K562 (cell line): ENCODE measurements around the gene FKRP. TPM values are rescaled to one million over a fixed set of nuclear protein-coding genes. Genes with fewer than 3 reads are reported as not detected.

Experiments used
- BRD4 ChIP-seq: fragments of 200-600 bp; sonication (generic); IDR thresholded peaks from 2 replicates; pipeline ENCODE4 v1.6.1; 2017; ENCODE audit warnings: inconsistent platforms
- CBFA2T2 ChIP-seq: fragments of 450-650 bp; conservative IDR thresholded peaks from 2 replicates; pipeline ENCODE4 v1.6.1; 2017; ENCODE audit warnings: mild to moderate bottlenecking
- CREM ChIP-seq: IDR thresholded peaks from 2 replicates; pipeline ENCODE4 v1.6.1; 2014; ENCODE audit warnings: antibody characterized with exemption, low read depth
- DPF2 ChIP-seq: fragments of 450-650 bp; IDR thresholded peaks from 2 replicates; pipeline ENCODE4 v1.6.1; 2016
- EGR1 ChIP-seq: fragments of 450-650 bp; conservative IDR thresholded peaks from 2 replicates; pipeline ENCODE4 v1.6.1; 2017; ENCODE audit warnings: mild to moderate bottlenecking
- ELF1 ChIP-seq: fragments of 200-800 bp; sonication (Bioruptor generic); IDR thresholded peaks from 2 replicates; pipeline ENCODE4 v1.6.1; 2016; ENCODE audit warnings: missing genetic modification characterization, missing compliant biosample characterization
- FOXA1 ChIP-seq: fragments of 450-650 bp; IDR thresholded peaks from 2 replicates; pipeline ENCODE4 v1.6.1; 2016; ENCODE audit warnings: mild to moderate bottlenecking, borderline replicate concordance
- HMGN3 ChIP-seq: IDR thresholded peaks from 2 replicates; pipeline ENCODE4 v1.6.1; 2011; ENCODE audit warnings: borderline replicate concordance, low read depth, mild to moderate bottlenecking, mixed read lengths, low read length; ENCODE audit not compliant: insufficient read length; ENCODE audit errors: extremely low read depth
- MAZ ChIP-seq, 2 experiments: fragments of 450-650 bp in 1 of 2; sonication (generic) in 1 of 2; formaldehyde crosslinking; IDR thresholded peaks in 1 of 2; conservative IDR thresholded peaks in 1 of 2; 2 replicates each; pipeline versions ENCODE4 v1.4.0 to v1.5.0; 2020; ENCODE audit warnings: mild to moderate bottlenecking in 1 of 2, missing genetic modification reagents in 1 of 2
- MCM2 ChIP-seq: fragments of 450-650 bp; IDR thresholded peaks from 2 replicates; pipeline ENCODE4 v1.6.1; 2017; ENCODE audit warnings: low read depth, mild to moderate bottlenecking
- MTA3 ChIP-seq: fragments of 450-650 bp; formaldehyde crosslinking; IDR thresholded peaks from 2 replicates; pipeline ENCODE4 v1.6.1; 2017; ENCODE audit warnings: mild to moderate bottlenecking, borderline replicate concordance
- NKRF ChIP-seq: fragments of 450-650 bp; IDR thresholded peaks from 2 replicates; pipeline ENCODE4 v1.6.1; 2016; ENCODE audit warnings: borderline replicate concordance
- POLR3A ChIP-seq: IDR thresholded peaks from 2 replicates; pipeline ENCODE4 v1.6.1; 2011; ENCODE audit warnings: borderline replicate concordance, mild to moderate bottlenecking, moderate library complexity; ENCODE audit not compliant: insufficient read length, insufficient read depth; ENCODE audit errors: extremely low read depth
- PTBP1 ChIP-seq: fragments of 200-400 bp; formaldehyde crosslinking; IDR thresholded peaks from 2 replicates; pipeline ENCODE4 v1.6.1; 2017; ENCODE audit warnings: low read depth, low read length
- SIN3A ChIP-seq, 2 experiments: fragments of 150-350 bp in 1 of 2; IDR thresholded peaks; 2 replicates each; pipeline ENCODE4 v1.6.1; 2011 to 2016; ENCODE audit warnings: borderline replicate concordance in 2 of 2, low read depth in 2 of 2, low read length in 2 of 2, mild to moderate bottlenecking in 2 of 2, moderate library complexity in 2 of 2; ENCODE audit not compliant: control insufficient read depth in 1 of 2
- SIRT6 ChIP-seq: IDR thresholded peaks from one replicate; pipeline ENCODE4 v1.6.1; 2012; ENCODE audit warnings: low read depth, mild to moderate bottlenecking, control low read depth, inconsistent platforms, low read length, moderate library complexity
- SMARCA4 ChIP-seq: fragments of 450-650 bp; IDR thresholded peaks from 2 replicates; pipeline ENCODE4 v1.6.1; 2016
- SMARCB1 ChIP-seq: IDR thresholded peaks from 2 replicates; pipeline ENCODE4 v1.6.1; 2011; ENCODE audit warnings: improper control_type of control experiment, low read depth; ENCODE audit not compliant: insufficient read length
- SP1 ChIP-seq: sonication (generic); formaldehyde crosslinking; IDR thresholded peaks from 2 replicates; pipeline ENCODE4 v1.8.1; 2022; ENCODE audit warnings: mild to moderate bottlenecking, missing genetic modification reagents
- SUPT5H ChIP-seq: fragments of 450-650 bp; IDR thresholded peaks from 2 replicates; pipeline ENCODE4 v1.6.1; 2016
- TRIM28 ChIP-seq: fragments of 450-650 bp; IDR thresholded peaks from 2 replicates; pipeline ENCODE4 v1.6.1; 2017
- ZBTB33 ChIP-seq: sonication (generic); formaldehyde crosslinking; IDR thresholded peaks from 2 replicates; pipeline ENCODE4 v1.8.1; 2023; ENCODE audit warnings: mild to moderate bottlenecking, missing genetic modification reagents
- ZNF124 ChIP-seq: sonication (generic); formaldehyde crosslinking; IDR thresholded peaks from 2 replicates; pipeline ENCODE4 v1.8.1; 2022; ENCODE audit warnings: missing genetic modification reagents
- ZNF253 ChIP-seq: fragments of 250-450 bp; sonication (Bioruptor Pico); conservative IDR thresholded peaks from 2 replicates; pipeline ENCODE4 v1.6.1; 2021; ENCODE audit warnings: mild to moderate bottlenecking
- ZNF436 ChIP-seq: fragments of 250-450, 450-650 bp; sonication (Bioruptor Pico); formaldehyde crosslinking; IDR thresholded peaks from 2 replicates; pipeline ENCODE4 v1.7.0; 2020; ENCODE audit warnings: mild to moderate bottlenecking
- polyA plus RNA-seq, 8 experiments: library from polyadenylated mRNA; depleted of rRNA in 4 of 8; stranded (reverse) in 5 of 8; unstranded in 3 of 8; fragments of >200 nt; fragmentation: Nextera tagmentation in 2 of 8; fragmentation: Illumina TruSeq in 1 of 8; extraction: Ambion mirVana in 2 of 8; extraction: Trizol in 1 of 8; gene quantifications; 2 replicates each; pipeline versions ENCODE4 v1.2.1 to v1.2.3, GENCODE V29; 2011 to 2014; ENCODE audit warnings: inconsistent platforms in 1 of 8, missing spikeins in 1 of 8
- total RNA-seq, 7 experiments: library from RNA; depleted of rRNA in 6 of 7; stranded (reverse); fragments of >200 nt in 6 of 7; fragmentation: Illumina TruSeq in 2 of 7; extraction: Trizol in 2 of 7; gene quantifications; 2 replicates each; pipeline versions ENCODE4 v1.2.1 to v1.2.3, GENCODE V29; 2011 to 2021; ENCODE audit warnings: low replicate concordance in 1 of 7

The FKRP gene
- total and polyA plus RNA-seq, 9 of the 15 experiments (the other 6 are each of a cell fraction or from before 2014, with no cell fraction given): 0.68 to 16.1 (median 6.5) TPM

GRCh38 chr19:46697204-46697960 is 48.5 kb upstream of the FKRP start (continued):
- TF ChIP-seq CBFA2T2 (peak; percentile 31; the same call in 1 of the 2 replicates), ZNF436 (CRISPR knock-in tag) (no peak), SIRT6 (no peak), BRD4 (no peak), SP1 (CRISPR knock-in tag) (peak; percentile 66), MTA3 (peak; percentile 14; the same call in 1 of the 2 replicates), ELF1 (peak; percentile 46; the same call in 1 of the 2 replicates), CREM (peak; percentile 67; the same call in 1 of the 2 replicates), ZNF253 (CRISPR knock-in tag) (no peak), NKRF (peak; percentile 78), SMARCA4 (no peak; the same call in 1 of the 2 replicates), FOXA1 (no peak), ZBTB33 (CRISPR knock-in tag) (no peak), TRIM28 (no peak), DPF2 (peak; percentile 58), POLR3A (no peak), EGR1 (peak; percentile 81), MCM2 (no peak), SIN3A (IDR thresholded peaks at IDR 0.05; ENCODE audit: borderline replicate concordance in 2 of 2, control insufficient read depth in 1 of 2, low read depth in 2 of 2, low read length in 2 of 2) (peak; percentile 28 to 96; a peak in 3 of 4 replicates), PTBP1 (no peak), SMARCB1 (no peak), ZNF124 (CRISPR knock-in tag) (no peak), SUPT5H (0 out of 2 replicates have a peak, but pooled peaks have one; percentile 31), MAZ (CRISPR knock-in tag; conservative IDR thresholded peaks at IDR 0.05 in 1 of 2, IDR thresholded peaks at IDR 0.05 in 1 of 2) (peak; percentile 60 to 79; a peak in 3 of 4 replicates), HMGN3 (peak; percentile 77)
